Femur (tissue), 1 donor: ENCODE measurements around the gene NCKAP1.
A peak's percentile ranks its signal among the peaks of the same experiment; 100 is the strongest.
"Not testable (repeated sequence)": the region's sequence is repeated elsewhere in the genome, so short reads cannot be mapped to it uniquely, and the experiment has no call there.

ENCODE experiments used
- DNase-seq: peaks from one replicate; pipeline ENCODE4 v3.0.0-alpha.2; 2017

NCKAP1 gene

DNA sequence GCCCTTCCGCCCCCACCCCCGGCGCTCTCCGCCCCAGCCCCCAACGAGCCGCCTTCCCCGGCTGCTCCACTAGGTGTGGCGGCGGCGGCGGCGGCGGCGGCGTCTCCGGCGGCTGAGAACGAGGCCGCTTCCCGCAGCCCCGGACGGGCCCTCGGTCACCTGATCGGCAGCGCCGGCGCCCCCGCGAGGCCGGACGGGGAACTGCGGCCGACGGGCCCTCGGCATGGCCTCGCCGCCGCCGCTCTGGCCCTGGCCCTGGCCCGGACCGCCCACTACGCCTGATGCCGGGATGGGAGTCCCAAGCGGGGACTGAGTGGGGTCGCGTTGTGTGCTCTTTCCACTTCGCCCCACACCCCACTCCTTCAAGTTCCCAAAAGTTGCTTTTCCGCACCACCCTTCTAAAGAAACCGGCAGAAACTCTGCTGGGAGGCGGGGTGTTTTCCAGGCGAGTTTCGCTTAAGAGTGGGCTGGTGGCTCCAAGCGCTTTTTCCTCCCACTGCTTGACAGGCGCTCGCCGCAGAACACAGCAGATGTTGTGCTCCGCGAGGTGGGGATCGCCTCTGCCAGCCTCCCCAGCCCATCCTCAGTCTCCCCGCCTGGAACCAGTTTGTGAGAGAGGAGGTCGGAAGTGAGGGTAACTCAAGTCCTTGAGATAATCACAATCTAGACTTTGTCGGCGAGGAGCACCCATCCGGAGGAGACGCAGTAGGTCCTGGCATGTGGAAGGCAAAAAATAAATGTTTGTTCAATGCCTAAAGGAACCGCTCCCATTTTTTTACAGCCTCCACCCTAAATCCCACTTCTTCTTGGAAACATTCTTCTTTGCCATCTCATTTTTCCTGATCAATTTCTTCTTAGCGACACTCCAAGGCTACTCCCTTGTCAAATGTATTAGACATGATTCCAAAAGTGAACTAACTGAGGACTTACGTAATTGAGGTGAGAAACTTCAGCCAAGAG lies at the start of gene NCKAP1:
Gene NCKAP1 (minus strand): TSS at position 117 of the 960 bp plus-strand sequence. CDS start 358 bp downstream, outside the sequence.
- peak; percentile 94 for DNase-seq

DNA sequence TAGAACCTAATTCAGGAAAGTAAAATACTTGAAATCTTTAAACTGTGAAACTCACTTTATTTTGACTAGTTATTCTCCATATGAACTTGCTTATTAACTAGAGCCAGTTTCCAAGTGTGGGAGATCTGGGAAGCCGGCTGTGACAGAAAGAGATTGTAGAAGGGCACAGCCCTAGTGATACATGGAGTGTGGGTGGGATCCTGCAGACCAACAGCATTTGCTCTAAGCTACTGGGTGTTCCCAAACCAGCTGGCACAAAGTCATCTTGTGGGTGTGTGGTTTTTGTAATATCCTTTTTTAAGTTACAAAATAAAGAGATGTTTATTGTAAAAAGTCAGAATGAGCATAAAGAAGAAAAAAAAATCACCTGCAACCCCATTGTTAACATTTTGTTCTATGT lies 43.7 kb upstream of the NCKAP1 start:
- no peak for DNase-seq

GRCh38 chr2:183079139-183079775 lies 41.0 kb upstream of the NCKAP1 start:
- DNase-seq: no peak

DNA sequence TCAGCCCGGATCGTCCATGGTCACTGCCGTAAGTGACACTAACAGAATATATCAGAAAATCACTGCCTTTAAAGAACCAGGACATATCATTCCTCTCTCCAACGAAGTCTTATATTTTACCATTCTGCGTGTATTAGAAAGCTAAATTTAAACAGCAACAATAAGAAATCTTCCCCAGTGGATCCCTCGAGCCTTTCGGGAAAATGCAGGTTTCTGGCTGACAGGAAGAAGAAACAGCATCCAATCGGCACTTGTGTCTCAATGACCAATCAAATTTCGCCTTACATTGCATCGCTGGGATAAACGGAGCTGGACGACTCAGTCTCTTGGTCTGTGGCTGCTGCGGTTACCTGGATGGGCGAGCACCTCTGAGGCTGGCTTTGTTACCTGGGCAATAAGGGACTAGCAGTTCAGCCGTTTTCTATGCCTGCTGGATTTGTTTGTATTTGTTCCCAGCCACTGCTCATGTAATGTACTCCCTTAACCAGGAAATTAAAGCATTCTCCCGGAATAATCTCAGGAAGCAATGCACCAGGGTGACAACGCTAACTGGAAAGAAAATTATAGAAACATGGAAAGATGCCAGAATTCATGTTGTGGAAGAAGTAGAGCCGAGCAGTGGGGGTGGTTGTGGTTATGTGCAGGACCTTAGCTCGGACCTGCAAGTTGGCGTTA lies 40.3 kb upstream of the NCKAP1 start, which contains the start of gene DUSP19:
Gene DUSP19 (plus strand): TSS at position 284 of the 675 bp plus-strand sequence. CDS start 187 bp downstream, at position 471.
- DNase-seq: peak; percentile 96

DNA sequence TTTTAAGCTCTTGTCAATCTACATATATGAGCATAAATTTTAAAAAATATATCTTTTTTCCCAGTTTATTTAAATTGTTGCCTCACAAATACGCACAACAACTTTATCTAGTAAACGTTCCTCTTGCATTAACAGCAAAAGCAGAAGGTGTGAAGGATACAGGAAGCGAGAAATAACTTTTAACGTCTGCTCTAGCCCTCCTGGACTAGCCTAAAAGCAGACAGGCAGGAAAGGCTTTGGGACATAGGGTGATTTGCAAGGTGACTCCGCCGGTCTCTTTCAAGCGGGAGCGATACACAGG lies 39.9 kb upstream of the NCKAP1 start:
- no peak for DNase-seq

- no peak for DNase-seq
These were observed 33.9 kb upstream of the NCKAP1 start for GRCh38 chr2:183072177-183072576.

GRCh38 chr2:183070942-183071844 lies 32.9 kb upstream of the NCKAP1 start:
- DNase-seq: no peak

DNA sequence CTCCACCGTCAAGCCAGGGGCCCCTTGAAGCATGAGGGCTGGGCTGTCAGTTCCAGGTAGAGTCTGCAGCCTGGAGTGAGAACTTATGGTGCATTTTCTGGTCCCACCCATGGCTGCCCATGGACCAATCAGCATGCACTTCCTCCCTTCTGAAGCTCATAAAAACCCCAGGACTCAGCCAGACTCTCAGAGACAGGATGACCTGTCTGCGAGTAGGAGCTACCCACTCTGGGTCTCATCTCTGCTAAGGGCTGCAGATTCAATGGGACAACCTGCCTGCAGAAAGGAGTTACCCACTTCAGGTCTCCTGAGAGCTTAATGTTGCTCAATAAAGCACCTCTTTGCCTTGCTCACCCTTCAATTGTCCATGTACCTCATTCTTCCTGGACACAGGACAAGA lies 30.9 kb upstream of the NCKAP1 start:
- DNase-seq: no peak

GRCh38 chr2:183068561-183068960 lies 30.3 kb upstream of the NCKAP1 start:
- DNase-seq: no peak

DNA sequence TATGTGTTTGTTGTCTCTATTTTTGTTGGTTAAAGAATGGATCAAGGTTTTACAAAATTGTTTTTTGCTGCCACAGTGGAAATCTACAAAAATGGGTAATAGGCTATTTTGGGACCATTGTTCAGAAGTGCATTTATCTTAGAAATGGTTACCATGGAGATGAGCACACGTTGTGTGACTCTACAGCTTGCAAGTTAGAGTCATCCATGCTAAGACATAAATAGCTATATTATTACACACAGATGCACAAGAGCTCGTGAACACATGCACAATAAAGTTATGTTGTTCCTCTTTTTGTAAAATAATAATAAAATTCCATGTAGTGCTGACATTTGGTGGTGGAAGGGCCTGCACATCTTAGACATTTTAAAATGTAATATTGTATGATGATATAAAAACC lies 24.8 kb upstream of the NCKAP1 start:
- DNase-seq: no peak

DNA sequence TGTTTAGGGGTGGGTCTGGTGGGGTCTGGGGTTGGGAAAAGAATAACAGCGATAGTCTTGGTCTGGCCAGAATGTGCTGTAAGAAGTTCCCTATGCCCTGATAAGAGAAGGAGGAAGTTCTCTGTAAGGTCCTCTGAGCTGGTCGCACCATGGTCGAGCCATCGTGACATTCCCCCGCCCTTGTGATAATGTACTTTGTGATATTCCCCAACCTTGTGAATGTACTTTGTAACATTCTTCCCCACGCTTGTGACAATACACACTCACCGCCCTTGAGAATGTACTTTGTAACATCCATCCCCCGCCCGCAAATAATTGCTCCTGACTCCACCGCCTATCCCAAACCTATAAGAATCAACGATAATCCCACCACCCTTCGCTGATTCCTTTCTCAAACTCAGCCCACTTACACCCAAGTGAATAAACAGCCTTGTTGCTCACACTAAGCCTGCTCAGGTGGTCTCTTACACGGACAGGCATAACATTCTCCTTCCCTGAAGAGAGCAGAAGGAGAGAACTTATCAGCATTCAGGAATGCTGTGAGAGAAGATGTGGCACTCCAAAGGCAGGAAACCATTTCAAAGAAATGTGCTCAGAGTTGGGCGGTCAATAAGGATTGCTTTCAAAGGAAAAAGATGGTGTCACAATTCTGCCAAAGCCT lies 22.4 kb upstream of the NCKAP1 start:
- DNase-seq: no peak

DNA sequence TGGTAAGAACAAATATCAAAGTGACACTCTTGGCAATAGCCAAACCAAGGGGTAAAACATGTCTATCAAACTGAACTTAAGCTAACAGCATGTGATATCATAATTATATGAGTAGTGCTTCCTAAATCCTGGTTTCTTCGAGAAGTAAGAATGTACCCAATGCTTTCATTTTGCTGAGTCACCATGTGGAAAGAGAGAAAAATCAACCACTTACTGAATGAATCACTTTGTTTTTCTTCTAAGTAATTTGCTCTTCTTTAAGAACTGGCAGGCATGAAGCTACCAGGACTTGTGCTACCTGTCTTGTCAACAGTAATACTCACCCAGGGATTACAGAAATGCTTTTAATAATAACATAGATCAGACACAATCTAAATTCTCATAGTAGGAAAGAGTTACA lies 21.3 kb upstream of the NCKAP1 start:
- no peak for DNase-seq

DNA sequence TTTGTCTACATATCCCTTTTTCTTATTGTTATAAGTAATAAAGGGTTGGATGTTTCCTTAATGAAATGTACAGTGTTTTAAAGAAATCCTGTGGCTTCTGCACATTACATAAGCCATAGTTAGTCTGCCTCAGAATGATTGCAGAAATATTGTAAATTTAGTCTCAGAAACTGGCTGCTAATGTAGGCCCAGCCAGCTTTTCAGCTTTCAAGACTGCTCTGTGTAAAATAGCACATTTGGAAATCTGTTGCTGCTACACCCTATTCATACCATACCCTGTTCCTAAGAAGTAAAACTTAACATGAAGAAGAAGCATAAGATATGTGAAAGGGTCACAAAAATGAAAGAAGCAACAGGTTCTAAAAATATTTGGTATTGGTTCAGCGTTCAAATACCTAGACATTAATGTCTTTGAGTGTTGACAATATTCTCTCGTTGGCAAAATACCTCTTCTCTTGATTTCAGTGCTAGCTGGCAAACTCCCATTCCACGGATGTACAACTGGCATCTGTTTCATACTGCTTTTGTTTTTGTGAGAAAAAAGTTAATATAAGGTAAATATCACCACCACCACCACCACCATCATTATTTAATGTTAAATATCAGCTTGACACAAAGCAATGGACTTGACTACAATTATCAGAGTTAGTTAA lies 19.2 kb upstream of the NCKAP1 start:
- DNase-seq: no peak

GRCh38 chr2:183049420-183049819 lies 11.2 kb upstream of the NCKAP1 start:
- no peak for DNase-seq

DNA sequence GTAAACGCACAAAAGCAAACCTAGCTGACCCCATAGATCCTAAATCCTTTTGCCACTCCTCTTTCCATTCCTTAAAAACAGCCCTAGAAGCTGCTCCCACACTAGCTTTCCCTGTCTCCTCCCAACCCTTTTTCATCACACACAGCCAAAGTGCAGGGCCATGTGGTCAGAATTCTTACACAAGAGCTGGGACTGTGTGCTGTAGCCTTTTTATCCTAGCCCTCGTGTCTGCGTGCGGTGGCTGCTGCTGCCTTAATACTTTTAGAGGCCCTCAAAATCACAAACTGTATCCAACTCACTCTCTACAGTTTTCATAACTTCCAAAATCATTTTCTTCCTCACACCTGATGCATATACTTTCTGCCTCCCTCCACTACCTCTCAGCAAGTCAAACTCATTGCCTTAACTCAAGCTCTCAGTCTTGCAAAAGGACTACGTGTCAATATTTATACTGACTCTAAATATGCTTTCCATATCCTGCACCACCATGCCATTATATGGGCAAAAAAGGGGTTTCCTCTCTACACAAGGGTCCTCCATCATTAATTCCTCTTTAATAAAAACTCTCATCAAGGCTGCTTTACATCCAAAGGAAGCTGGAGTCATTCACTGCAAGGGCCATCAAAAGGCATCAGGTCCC lies 9.3 kb upstream of the NCKAP1 start:
- not testable (repeated sequence) for DNase-seq

DNA sequence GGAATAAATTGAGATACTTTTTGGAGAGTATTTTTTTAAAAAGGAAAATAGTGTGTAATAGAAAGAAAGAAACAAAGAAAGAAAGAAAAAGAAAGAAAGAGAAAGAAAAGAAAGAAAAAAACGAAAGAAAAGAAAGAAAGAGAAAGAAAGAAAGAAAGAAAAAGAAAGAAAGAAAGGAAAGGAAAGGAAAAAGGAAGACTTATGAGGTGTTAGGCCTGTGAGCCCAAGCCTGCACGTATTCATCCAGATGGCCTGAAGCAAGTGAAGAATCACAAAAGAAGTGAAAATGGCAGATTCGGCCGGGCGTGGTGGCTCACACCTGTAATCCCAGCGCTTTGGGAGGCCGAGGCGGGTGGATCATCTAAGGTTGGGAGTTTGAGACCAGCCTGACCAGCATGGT lies 5.3 kb upstream of the NCKAP1 start:
- not testable (repeated sequence) for DNase-seq

GRCh38 chr2:183040604-183041003 lies 2.3 kb upstream of the NCKAP1 start:
- no peak for DNase-seq

DNA sequence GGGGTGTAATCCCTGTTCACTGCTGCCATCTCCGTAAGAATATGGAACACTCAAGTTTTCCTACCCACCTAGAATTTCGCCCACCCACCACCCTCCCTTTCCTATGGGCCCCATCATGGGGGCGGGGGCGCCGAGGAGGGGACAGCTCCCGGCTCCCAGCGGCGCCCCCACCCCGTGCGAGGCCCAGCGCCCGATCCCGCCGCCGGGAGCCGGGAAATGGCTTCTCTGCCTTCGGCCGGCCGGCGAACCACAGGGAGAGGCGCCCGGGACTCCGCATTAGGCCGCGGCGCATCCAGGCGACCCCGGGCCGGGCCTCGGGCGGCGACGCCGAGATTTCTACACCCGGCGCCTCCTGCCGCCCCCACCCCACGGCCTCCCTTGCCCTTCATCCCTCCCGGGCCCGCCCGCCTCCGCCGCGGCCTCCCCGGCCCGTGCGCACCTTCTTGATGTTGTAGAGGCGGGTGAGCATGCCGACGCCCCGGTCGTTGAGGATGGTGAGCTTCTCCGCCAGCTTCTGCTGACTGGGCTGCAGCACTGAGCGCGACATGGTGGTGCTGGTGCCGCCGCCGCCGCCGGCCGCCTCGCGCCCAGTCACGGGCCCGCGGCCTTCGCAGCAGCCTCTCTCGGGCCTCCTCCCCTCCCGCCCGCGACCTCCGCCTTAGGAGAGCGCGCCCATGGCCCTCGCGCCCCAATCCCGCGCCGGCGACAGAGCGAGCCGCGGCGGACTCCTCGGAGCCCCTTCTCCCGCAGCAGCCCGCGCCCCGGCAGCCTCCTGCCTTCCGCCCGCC lies 510 bp downstream of the NCKAP1 start:
- peak; percentile 49 for DNase-seq

- no peak for DNase-seq
These were observed 1.1 kb downstream of the NCKAP1 start for GRCh38 chr2:183037074-183037552.
